ENCODE data around the gene ZNF716.
"Not testable (repeated sequence)": the region's sequence is repeated elsewhere in the genome, so short reads cannot be mapped to it uniquely, and the experiment has no call there.

The ZNF716 gene

DNA sequence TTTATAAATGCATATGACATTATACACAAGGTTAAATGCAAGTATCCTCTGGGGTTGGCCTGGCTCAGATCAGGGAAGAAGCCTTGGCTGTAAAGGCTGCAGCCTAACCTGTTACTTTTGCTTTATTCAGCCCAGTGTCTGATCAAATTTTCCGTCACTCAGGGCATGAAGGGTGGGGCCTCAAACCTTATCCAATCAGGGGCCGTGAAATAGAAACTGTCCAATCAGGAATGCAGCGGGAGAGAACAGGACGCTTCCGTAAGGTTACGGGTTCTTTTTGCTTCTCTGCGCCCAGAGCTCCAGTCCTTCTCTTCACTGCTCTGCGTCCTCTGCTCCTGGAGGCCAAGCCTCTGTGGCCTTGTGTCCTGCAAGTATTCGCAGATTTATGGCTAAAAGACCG lies at the start of gene ZNF716:
ZNF716 (plus strand) TSS at position 274 of the 400 bp plus-strand sequence; CDS start at position 386, 112 bp downstream.
- peak; percentile 89 for DNase-seq

- peak; percentile 54 for DNase-seq
These were observed 49.3 kb upstream of the ZNF716 start for GRCh38 chr7:57400531-57401155.

DNA sequence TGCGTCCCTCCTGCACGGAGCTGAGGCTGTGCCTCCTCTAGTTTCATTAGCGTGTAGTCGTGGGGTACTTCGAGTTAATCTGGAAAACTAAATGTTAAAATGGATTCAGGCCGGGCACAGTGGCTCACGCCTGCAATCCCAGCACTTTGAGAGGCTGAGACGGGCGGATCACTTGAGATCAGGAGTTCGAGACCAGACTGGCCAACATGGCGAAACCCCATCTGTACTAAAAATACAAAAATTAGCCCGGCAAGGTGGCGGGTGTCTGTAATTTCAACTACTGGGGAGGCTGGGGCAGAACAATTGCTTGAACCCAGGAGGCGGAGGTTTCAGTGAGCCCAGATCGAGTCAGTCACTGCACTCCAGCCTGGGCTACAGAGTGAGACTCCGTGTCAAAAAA lies 46.9 kb upstream of the ZNF716 start:
- DNase-seq: not testable (repeated sequence)

GRCh38 chr7:57403601-57404342 lies 46.2 kb upstream of the ZNF716 start:
- DNase-seq: peak; percentile 92

GRCh38 chr7:57404343-57404966 lies 45.5 kb upstream of the ZNF716 start:
- peak; percentile 95 for DNase-seq

DNA sequence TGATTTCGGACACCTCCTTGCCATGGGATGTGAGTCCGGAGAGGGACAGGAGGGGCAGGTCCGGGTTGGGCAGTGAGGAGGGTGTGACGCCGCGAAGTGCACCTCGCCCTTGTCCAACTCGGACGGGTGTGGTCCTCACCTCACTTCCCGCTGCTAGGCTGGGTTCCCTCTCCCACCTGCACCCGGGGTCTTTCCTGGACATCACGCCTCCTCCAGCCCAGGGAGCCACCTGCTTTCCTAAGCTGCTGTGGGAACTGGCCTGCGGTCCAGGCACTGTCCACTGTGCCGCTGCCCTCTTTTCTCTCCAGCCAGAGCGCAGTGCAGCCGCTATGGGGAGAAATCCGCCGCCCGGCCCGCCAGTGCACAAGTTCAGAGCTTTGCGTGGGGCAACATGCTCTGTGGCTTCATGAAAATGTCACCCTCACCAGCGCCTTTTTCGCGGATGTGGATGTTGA lies 45.0 kb upstream of the ZNF716 start:
- DNase-seq: no peak

- no peak for DNase-seq
These were observed 42.9 kb upstream of the ZNF716 start for GRCh38 chr7:57407125-57407524.

GRCh38 chr7:57412168-57412567 lies 37.8 kb upstream of the ZNF716 start:
- no peak for DNase-seq

DNA sequence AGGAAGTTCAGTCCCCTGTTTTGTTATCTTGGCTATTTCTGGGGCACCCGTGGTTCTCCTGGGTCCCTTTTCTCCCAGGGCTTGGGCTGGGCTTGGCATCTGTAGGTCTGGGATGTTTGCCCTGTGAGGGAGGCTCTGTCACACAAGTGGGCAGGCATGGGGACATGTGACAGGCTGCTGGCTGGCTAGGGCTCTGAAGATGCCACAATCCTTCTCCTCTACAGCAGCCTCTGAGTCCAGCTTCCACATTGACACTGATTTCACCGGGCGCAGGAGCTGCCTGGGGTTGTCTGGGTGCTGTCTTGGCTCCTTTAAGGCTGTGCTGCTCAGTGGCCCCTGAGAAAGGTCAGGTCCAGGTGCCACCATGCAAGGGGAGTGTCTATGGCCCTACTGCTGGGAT lies 37.4 kb upstream of the ZNF716 start:
- DNase-seq: no peak

GRCh38 chr7:57413529-57414398 lies 36.2 kb upstream of the ZNF716 start:
- DNase-seq: no peak

DNA sequence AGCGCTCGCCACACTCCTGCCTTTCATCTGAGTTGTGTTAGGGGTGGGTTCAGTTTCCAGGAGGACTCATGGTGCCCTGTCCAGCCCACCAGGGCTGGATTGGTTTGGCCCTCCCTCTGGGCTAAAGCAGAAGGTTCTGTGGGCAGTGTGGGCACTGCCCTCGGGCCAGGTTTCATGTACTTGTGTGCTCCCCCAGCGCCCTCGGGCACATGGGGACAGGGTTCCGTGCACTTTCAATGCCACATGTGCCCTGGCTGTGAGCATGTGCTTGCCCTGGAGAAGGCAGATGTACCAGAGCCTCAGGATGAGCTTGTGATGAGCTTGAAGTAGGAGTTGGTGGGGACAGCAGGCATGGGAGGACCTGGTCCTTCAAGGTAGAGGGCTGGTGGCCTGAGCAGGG lies 35.6 kb upstream of the ZNF716 start:
- DNase-seq: no peak

DNA sequence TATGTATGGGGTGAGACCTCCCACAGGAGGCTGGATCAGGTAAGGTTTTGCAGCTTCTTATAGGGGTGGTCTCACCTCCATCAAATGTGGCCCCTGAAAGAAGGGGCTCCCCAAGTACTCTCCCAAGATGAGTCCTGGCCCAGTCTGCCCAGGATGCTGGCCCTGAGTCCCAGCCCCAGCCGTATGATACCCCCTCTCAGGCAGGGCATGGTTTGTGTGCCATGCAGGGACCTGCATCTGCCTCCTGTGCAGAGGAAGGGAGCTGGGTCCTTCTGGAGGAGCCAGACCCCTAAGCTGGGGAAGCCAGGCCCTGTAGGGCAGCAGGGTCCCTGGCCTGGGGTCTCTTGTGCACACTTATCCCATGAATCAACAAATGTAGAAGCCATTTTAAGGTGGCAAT lies 35.1 kb upstream of the ZNF716 start:
- DNase-seq: no peak

- no peak for DNase-seq
These were observed 34.7 kb upstream of the ZNF716 start for GRCh38 chr7:57415326-57415725.

DNA sequence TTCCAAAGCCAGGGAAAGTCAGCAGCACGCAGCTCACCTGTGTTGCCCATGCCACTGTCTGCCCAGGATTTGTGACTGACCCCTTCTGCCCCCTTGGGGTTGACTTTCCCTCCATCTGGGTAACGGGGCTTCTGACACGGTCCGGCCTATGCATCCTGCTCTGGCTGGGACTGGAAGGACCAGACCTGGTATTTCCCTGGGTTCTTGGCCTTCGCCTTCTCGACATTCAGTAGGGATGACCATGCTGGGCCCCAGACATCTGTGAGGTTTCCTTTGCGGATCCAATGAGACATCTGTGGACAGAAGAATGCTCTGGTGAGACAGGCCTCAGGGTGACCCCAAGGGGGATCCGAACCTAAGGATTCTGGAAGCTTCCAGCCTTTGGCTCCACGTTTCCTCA lies 34.2 kb upstream of the ZNF716 start:
- no peak for DNase-seq

DNA sequence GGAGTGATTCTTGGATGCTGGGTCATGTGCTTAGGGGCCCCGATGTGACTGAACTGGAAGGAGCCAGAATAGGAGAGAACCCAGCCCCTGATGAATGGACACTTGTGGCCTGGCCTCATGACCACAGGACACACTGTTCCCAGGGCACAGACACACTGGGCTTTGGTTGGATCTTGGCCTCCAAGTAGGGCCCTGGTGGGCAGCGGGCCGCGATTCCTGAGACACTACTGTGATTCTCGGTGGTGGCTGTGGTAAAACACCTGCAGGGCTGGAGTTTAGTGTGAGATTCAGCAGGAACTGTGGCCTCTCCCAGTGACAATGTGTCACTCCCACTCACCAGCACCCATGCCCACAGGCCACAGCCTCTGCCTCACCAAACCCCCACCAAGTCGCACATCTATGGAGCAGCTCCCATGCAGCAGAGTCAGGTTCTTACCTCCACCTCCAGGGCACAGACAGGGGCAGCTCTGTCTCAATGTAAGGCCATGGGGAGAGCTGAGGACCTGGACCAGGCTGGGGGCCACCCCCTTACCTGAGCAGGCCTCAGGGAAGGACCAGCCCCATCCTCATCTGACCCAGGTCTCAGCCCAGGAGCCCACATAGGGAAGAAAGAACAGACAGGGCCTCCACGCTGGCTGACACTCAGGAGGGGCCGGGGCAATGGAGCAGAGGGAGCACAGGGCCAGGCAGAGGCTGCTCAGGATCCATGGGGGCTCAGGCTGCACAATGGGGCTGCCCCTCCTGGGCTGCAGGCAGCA lies 33.2 kb upstream of the ZNF716 start:
- DNase-seq: no peak

DNA sequence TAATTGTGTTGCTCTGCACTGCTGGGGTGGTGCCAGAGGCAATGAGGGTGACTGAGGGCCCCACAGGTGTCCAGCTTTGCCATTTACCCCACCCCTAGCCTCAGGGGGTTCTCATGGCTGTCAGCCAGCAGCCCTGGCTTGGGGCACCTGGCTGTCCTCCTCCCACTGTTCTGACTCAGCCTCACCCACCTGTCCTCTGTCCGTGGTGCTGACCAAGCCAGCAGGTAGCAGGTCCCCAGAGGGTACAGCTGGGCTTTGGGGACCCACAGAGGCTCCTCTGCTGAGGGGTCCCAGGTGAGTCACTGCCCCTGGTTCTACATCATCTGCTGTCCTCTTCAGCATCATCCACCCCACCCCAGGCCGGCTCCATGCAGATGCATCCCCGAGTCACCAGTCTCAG lies 32.2 kb upstream of the ZNF716 start:
- peak; percentile 45 for DNase-seq

DNA sequence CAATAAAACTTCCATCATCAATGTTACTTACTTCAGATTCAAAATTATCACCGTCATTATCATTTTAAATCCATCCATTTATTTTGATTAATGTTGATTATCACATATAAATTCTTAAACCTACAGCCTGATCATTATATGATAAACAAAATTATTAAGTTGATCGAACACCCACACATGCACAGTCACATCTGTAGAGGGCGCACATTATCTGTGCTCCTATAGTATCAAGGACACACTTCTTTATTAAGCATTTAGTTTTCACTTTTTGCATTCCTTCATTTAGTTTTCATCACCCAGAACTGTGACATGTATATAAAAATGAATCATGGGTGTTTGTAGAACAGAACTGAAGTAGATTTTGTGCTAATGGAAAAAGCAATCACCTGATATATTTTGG lies 26.2 kb upstream of the ZNF716 start:
- peak; percentile 41 for DNase-seq

- DNase-seq: no peak
These were observed 25.3 kb upstream of the ZNF716 start for GRCh38 chr7:57424515-57425238.

DNA sequence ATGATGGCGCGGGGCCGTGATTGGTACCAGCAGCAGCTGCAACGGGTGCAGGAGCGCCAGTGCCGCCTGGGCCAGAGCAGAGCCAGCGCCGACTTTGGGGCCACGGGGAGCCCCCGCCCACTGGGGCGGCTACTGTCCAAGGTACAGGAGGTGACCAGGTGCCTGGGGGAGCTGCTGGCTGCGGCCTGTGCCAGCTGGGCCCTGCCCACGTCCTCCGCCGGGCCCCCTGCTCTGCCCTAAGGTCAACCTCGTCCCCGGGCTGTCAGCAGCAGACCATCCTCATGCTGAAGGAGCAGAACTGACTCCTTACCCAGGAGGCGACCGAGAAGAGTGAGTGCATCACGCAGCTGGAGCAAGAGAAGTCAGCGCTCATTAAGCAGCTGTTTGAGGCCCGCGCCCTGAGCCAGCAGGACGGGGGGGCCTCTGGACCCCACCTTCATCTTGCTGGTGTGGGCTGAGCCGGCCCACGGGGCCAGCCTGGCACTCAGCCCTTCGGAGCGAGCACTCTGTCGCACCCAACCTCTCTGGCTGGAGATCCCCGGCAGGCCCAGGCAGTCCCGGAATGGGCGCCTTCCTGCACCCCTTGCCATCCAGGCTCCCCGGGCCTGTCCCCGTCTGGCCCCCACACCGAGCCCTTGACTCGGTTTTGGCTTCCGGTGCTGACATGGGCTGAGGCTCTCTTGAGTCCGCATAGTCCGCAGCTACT lies 24.6 kb upstream of the ZNF716 start:
- no peak for DNase-seq

- peak; percentile 31 for DNase-seq
These were observed 23.9 kb upstream of the ZNF716 start for GRCh38 chr7:57425969-57426628.
